ENCODE results near the gene SON. TPM values are rescaled to one million over a fixed set of nuclear protein-coding genes. Genes with fewer than 3 reads are reported as not detected.

SON gene
- total RNA-seq, 2 donors from 2014 or later, result 307 to 362 TPM

- ATAC-seq, result no peak
- no peaks in the 10 kb centered on the region for H3K9me3 Mint-ChIP-seq
These were observed 9.5 kb downstream of the SON start for GRCh38 chr21:33552093-33552998.

GRCh38 chr21:33552999-33553598, 10.3 kb downstream of the SON start:
- Mint-ChIP-seq H3K9me3 (no peaks in the 10 kb centered on the region), H3K27me3 (no peaks in the 10 kb centered on the region), H3K4me3 (no peak overlapping the region), H3K36me3 (peaks cover 56% of the 10 kb centered on the region), H3K27ac (no peak overlapping the region), H3K4me1 (ENCODE audit: low read depth in 2 of 2) (peaks cover 38 to 49% of the 10 kb centered on the region in 2 donors)
- ATAC-seq (no peak), DNase-seq (ENCODE audit: low spot score) (no peak)

More at GRCh38 chr21:33552093-33552998, 9.5 kb downstream of the SON start:
- H3K4me1 Mint-ChIP-seq (ENCODE audit: low read depth in 2 of 2), result peaks cover 38 to 49% of the 10 kb centered on the region in 2 donors
- peaks cover 51% of the 10 kb centered on the region for H3K36me3 Mint-ChIP-seq
- H3K27ac Mint-ChIP-seq, result no peak overlapping the region
- no peak overlapping the region for H3K4me3 Mint-ChIP-seq
- no peak for DNase-seq (ENCODE audit: low spot score)
- no peaks in the 10 kb centered on the region for H3K27me3 Mint-ChIP-seq

- no peak overlapping the region for H3K27ac Mint-ChIP-seq
These were observed 11.6 kb downstream of the SON start for GRCh38 chr21:33554236-33554981.

DNA sequence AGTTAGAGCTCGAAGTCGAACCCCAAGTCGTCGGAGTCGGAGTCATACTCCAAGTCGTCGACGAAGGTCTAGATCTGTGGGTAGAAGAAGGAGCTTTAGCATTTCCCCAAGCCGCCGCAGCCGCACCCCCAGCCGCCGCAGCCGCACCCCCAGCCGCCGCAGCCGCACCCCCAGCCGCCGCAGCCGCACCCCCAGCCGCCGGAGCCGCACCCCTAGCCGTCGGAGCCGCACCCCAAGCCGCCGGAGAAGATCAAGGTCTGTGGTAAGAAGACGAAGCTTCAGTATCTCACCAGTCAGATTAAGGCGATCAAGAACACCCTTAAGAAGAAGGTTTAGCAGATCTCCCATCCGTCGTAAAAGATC, 12.1 kb downstream of the SON start:
- no peak overlapping the region for H3K27ac Mint-ChIP-seq
- H3K27me3 Mint-ChIP-seq, result no peaks in the 10 kb centered on the region
- DNase-seq (ENCODE audit: low spot score) (no peak), ATAC-seq (no peak)
- peaks cover 38 to 48% of the 10 kb centered on the region in 2 donors for H3K4me1 Mint-ChIP-seq (ENCODE audit: low read depth in 2 of 2)
- H3K36me3 Mint-ChIP-seq, result peaks cover 55% of the 10 kb centered on the region
- no peaks in the 10 kb centered on the region for H3K9me3 Mint-ChIP-seq
- peak overlapping the region; percentile 47 for H3K4me3 Mint-ChIP-seq

More at GRCh38 chr21:33554236-33554981, 11.6 kb downstream of the SON start:
- no peak for ATAC-seq
- no peaks in the 10 kb centered on the region for H3K27me3 Mint-ChIP-seq
- no peak for DNase-seq (ENCODE audit: low spot score)
- H3K4me3 Mint-ChIP-seq, result peak overlapping the region; percentile 47
- H3K4me1 Mint-ChIP-seq (ENCODE audit: low read depth in 2 of 2), result peaks cover 40 to 54% of the 10 kb centered on the region in 2 donors
- H3K36me3 Mint-ChIP-seq, result peaks cover 61% of the 10 kb centered on the region
- no peaks in the 10 kb centered on the region for H3K9me3 Mint-ChIP-seq

DNA sequence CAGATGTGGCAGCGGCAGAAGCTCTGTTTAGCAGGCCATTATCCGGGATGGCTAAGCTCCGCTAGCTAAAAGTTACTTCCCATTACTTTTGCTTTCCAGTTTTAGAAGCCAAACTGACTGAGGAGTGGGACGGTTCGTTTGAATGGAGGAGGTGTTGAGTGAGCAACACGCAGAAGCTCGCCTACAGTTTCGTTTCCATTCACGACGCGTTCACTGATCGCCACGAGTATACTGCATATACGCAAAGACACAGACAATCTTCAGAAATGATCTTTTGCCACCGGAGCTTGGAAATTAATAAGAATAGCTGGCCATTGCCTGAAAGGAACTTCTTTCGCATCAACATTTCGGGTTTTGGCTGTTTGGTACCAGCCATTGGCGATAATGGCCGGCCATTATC, 14.6 kb downstream of the SON start:
- Mint-ChIP-seq H3K27ac (no peak overlapping the region), H3K36me3 (peaks cover 62% of the 10 kb centered on the region), H3K27me3 (no peaks in the 10 kb centered on the region), H3K4me1 (ENCODE audit: low read depth in 2 of 2) (peaks cover 44 to 53% of the 10 kb centered on the region in 2 donors), H3K4me3 (no peak overlapping the region), H3K9me3 (no peaks in the 10 kb centered on the region)
- DNase-seq (ENCODE audit: low spot score), result no peak
- no peak for ATAC-seq

DNA sequence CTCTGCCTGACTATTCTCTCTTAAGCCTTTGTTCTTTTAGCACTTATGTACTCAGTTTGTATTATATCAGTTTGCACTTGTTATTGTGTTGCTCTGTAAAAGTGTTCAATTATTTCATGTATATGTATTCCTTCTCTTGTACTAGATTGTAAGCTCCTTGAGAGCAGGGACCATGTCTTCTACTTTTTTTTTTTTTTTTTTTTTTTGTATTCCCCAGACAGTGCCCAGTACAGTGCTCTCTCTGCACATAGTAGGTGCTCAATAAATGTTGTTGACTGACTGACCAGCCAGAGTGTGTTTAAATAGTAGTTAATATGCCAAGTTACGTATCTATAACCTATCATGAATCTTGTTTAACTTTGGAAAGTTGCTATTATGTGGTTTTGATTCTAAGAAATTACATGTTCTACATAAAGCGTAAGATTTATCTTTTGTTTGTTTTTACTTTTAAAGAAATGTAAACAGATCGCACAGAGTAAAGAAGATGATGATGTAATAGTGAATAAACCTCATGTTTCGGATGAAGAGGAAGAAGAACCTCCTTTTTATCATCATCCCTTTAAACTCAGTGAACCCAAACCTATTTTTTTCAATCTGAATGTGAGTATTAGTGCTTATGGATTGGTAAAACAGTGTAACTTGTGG, 16.1 kb downstream of the SON start:
- no peaks in the 10 kb centered on the region for H3K9me3 Mint-ChIP-seq
- H3K27me3 Mint-ChIP-seq, result no peaks in the 10 kb centered on the region
- ATAC-seq (no peak), DNase-seq (ENCODE audit: low spot score) (no peak)
- H3K4me1 Mint-ChIP-seq (ENCODE audit: low read depth in 2 of 2), result peaks cover 42 to 58% of the 10 kb centered on the region in 2 donors
- no peak overlapping the region for H3K27ac Mint-ChIP-seq
- no peak overlapping the region for H3K4me3 Mint-ChIP-seq
- H3K36me3 Mint-ChIP-seq, result peaks cover 61% of the 10 kb centered on the region

- Mint-ChIP-seq H3K4me3 (no peak overlapping the region), H3K4me1 (ENCODE audit: low read depth in 2 of 2) (peaks cover 36 to 49% of the 10 kb centered on the region in 2 donors), H3K27ac (no peak overlapping the region), H3K36me3 (peaks cover 52% of the 10 kb centered on the region), H3K27me3 (no peaks in the 10 kb centered on the region), H3K9me3 (no peaks in the 10 kb centered on the region)
- ATAC-seq (no peak), DNase-seq (ENCODE audit: low spot score) (no peak)
These were observed 17.0 kb downstream of the SON start for GRCh38 chr21:33559813-33560212.

DNA sequence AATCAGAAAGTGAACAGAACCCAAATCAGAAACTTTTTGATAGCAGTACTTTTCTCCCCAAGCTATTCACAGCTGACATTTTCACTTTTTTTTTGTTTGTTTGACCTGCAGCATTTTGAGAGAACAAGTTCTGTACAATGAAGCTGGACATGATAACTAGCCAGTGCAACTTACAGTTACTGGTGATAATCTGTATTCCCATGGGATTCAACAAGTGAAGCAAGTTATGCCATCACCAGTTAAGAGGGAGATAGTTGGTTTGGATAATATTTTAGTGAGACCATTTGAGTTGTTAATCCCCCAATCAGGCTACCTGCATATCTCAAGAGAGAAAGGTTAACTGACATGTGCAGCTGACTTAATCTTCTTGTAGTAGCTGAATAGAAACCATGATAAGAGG, 18.1 kb downstream of the SON start:
- Mint-ChIP-seq H3K27ac (peak overlapping the region; percentile 10 to 53), H3K9me3 (no peaks in the 10 kb centered on the region), H3K27me3 (no peaks in the 10 kb centered on the region), H3K36me3 (peaks cover 45% of the 10 kb centered on the region), H3K4me1 (ENCODE audit: low read depth in 2 of 2) (peaks cover 31 to 38% of the 10 kb centered on the region in 2 donors), H3K4me3 (no peak overlapping the region)
- ATAC-seq, result no peak
- DNase-seq (ENCODE audit: low spot score), result no peak

- ATAC-seq, result no peak
- Mint-ChIP-seq H3K4me1 (ENCODE audit: low read depth in 2 of 2) (peaks cover 27 to 34% of the 10 kb centered on the region in 2 donors), H3K36me3 (peaks cover 40% of the 10 kb centered on the region), H3K4me3 (no peak overlapping the region), H3K27me3 (no peaks in the 10 kb centered on the region), H3K9me3 (no peaks in the 10 kb centered on the region), H3K27ac (peak overlapping the region; percentile 10 to 53)
- DNase-seq (ENCODE audit: low spot score), result no peak
These were observed 18.5 kb downstream of the SON start for GRCh38 chr21:33561373-33561772.

- H3K4me1 Mint-ChIP-seq (ENCODE audit: low read depth in 2 of 2), result peaks cover 20 to 26% of the 10 kb centered on the region in 2 donors
- no peak for DNase-seq (ENCODE audit: low spot score)
- no peak overlapping the region for H3K27ac Mint-ChIP-seq
- no peaks in the 10 kb centered on the region for H3K9me3 Mint-ChIP-seq
- ATAC-seq, result no peak
- no peaks in the 10 kb centered on the region for H3K27me3 Mint-ChIP-seq
- H3K4me3 Mint-ChIP-seq, result no peak overlapping the region
- peaks cover 31% of the 10 kb centered on the region for H3K36me3 Mint-ChIP-seq
These were observed 19.6 kb downstream of the SON start for GRCh38 chr21:33562389-33562788.

DNA sequence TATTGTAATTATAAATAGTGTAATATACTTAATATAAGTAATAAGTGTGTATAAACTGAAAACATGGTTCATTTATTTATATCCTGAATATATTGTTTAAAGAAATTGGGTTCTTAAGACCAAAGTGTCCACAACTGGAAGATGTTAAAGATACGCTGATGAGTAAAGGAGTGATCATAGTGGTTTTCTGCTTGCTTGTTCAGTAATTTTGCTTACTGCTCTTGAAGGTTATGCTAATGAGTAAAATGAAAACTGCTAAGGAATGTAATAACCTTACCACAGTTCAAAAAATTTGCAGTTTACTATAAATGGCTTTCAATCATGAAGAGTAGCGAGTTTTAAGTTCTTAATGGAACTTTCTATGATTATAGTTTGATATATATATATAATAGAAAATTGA, 23.7 kb downstream of the SON start:
- Mint-ChIP-seq H3K4me1 (ENCODE audit: low read depth in 2 of 2) (peaks cover 10 to 15% of the 10 kb centered on the region in 2 donors), H3K27ac (no peak overlapping the region), H3K4me3 (no peak overlapping the region), H3K36me3 (peaks cover 10% of the 10 kb centered on the region), H3K9me3 (no peaks in the 10 kb centered on the region), H3K27me3 (no peaks in the 10 kb centered on the region)
- ATAC-seq (no peak), DNase-seq (ENCODE audit: low spot score) (no peak)

- H3K4me3 Mint-ChIP-seq, result no peak overlapping the region
- no peak for DNase-seq (ENCODE audit: low spot score)
- H3K27ac Mint-ChIP-seq, result no peak overlapping the region
- H3K9me3 Mint-ChIP-seq, result no peaks in the 10 kb centered on the region
- no peaks in the 10 kb centered on the region for H3K27me3 Mint-ChIP-seq
- ATAC-seq, result no peak
- peaks cover 10% of the 10 kb centered on the region for H3K36me3 Mint-ChIP-seq
- H3K4me1 Mint-ChIP-seq (ENCODE audit: low read depth in 2 of 2), result peaks cover 10 to 14% of the 10 kb centered on the region in 2 donors
These were observed 25.1 kb downstream of the SON start for GRCh38 chr21:33567914-33568313.

GRCh38 chr21:33568448-33568847, 25.6 kb downstream of the SON start:
- Mint-ChIP-seq H3K4me1 (ENCODE audit: low read depth in 2 of 2) (peaks cover 4 to 14% of the 10 kb centered on the region in 2 donors), H3K27ac (no peak overlapping the region), H3K36me3 (peaks cover 11% of the 10 kb centered on the region), H3K4me3 (no peak overlapping the region), H3K9me3 (no peaks in the 10 kb centered on the region), H3K27me3 (no peaks in the 10 kb centered on the region)
- no peak for DNase-seq (ENCODE audit: low spot score)
- no peak for ATAC-seq
